Measurements from ENCODE around the gene PINK1.
"Not testable (repeated sequence)": the region's sequence is repeated elsewhere in the genome, so short reads cannot be mapped to it uniquely, and the experiment has no call there.

PINK1 gene

DNA sequence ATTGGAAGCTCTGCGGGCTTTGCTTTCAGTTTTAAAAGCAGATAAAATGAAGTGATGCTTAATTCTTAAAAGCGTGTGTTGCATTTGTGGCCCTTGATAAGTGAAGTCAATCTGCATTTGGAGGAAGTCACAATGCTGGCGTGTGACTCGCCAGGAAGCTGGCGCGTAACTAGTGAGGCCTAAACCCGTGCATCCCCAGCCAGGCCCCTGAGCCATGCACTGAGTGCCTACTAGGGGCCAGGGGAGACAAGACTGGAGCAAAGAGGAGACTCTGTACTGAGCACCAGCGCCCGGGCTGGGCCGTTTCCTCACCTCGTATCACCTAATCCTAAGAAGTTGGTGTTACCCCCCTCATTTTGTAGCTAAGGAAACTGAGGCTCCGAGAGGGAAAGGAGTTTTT lies 32.5 kb downstream of the PINK1 start:
- DNase-seq (ENCODE audit: low spot score) = no peak
- in situ Hi-C loops (cut with MboI; ENCODE audit: low pct_unique_long_range_greater_than_20kb, low sequenced_read_pairs, unreplicated experiment) = no loop called here
- no peak for TF ChIP-seq CTCF (IDR thresholded peaks at IDR 0.05; ENCODE audit: extremely low read depth, insufficient read depth, missing control alignments)

- no peak for TF ChIP-seq CTCF (IDR thresholded peaks at IDR 0.05; ENCODE audit: extremely low read depth, insufficient read depth, missing control alignments)
- in situ Hi-C loops (cut with MboI; ENCODE audit: low pct_unique_long_range_greater_than_20kb, low sequenced_read_pairs, unreplicated experiment) = no loop called here
- DNase-seq (ENCODE audit: low spot score) = no peak
These were observed 32.9 kb downstream of the PINK1 start for GRCh38 chr1:20666146-20666545.

GRCh38 chr1:20666804-20667203 lies 33.5 kb downstream of the PINK1 start:
- DNase-seq (ENCODE audit: low spot score) = peak; percentile 44
- in situ Hi-C loops (cut with MboI; ENCODE audit: low pct_unique_long_range_greater_than_20kb, low sequenced_read_pairs, unreplicated experiment) = no loop called here
- no peak for TF ChIP-seq CTCF (IDR thresholded peaks at IDR 0.05; ENCODE audit: extremely low read depth, insufficient read depth, missing control alignments)

DNA sequence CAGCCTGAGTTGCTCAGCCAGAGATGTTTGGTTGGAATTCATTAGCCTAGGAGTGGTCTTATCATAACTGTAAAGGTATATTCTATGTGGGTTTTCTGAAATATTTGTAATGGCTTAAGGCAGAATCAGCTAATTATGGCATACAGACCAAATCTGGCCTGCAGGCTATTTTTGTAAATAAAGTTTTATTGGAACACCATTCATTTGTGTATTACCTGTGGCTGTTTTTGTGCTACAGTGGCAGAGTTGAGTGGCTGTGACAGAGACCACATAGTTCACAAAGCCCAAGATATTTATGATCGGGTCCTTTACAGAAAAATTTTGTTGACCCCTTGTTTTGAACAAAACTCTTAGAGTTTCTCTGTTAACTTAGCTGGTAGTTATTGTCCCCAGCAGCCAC lies 35.3 kb downstream of the PINK1 start:
- DNase-seq (ENCODE audit: low spot score) = no peak
- in situ Hi-C loops (cut with MboI; ENCODE audit: low pct_unique_long_range_greater_than_20kb, low sequenced_read_pairs, unreplicated experiment) = no loop called here
- no peak for TF ChIP-seq CTCF (IDR thresholded peaks at IDR 0.05; ENCODE audit: extremely low read depth, insufficient read depth, missing control alignments)

GRCh38 chr1:20670936-20671335 lies 37.7 kb downstream of the PINK1 start:
- in situ Hi-C loops (cut with MboI; ENCODE audit: low pct_unique_long_range_greater_than_20kb, low sequenced_read_pairs, unreplicated experiment) = no loop called here
- TF ChIP-seq CTCF (IDR thresholded peaks at IDR 0.05; ENCODE audit: extremely low read depth, insufficient read depth, missing control alignments) = no peak
- DNase-seq (ENCODE audit: low spot score) = no peak

DNA sequence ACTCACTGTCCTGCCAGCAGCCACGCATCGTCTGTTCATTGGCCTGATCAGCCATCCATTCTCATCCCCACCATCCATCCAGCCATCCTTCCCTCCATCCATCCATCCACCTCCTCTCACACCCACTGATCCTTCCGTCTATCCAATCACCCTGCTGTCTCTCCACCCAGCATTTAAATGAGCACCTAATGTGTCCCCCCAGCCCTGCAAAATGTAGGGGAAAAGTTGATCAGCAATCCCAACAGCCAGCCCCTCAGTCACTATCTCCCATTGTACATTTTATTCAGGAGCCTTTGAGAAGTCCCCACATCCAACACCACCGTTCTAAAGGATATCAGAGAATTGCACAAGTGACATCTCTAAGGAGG lies 39.0 kb downstream of the PINK1 start:
- in situ Hi-C loops (cut with MboI; ENCODE audit: low pct_unique_long_range_greater_than_20kb, low sequenced_read_pairs, unreplicated experiment) = no loop called here
- TF ChIP-seq CTCF (IDR thresholded peaks at IDR 0.05; ENCODE audit: extremely low read depth, insufficient read depth, missing control alignments) = no peak
- DNase-seq (ENCODE audit: low spot score) = no peak

DNA sequence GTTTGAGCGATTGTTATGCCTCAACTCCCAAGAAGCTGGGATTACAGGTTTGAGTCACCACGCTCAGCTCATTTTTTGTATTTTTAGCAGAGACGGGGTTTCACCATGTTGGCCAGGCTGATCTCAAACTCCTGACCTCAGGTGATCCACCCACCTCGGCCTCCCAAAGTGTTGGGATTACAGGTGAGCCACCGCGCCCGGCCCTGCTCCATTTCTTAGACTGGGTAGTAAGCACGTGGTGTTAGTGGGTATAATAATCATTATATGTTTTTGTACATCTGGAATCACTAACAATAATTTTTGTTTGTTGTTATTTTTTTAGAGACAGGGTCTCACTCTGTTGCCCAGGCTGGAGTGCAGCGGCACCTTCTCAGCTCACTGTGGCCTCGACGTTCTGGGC lies 40.4 kb downstream of the PINK1 start:
- in situ Hi-C loops (cut with MboI; ENCODE audit: low pct_unique_long_range_greater_than_20kb, low sequenced_read_pairs, unreplicated experiment); DNase-seq (ENCODE audit: low spot score): not testable (repeated sequence)
